ENCODE data around the gene L3MBTL4.
"Not testable (repeated sequence)": the region's sequence is repeated elsewhere in the genome, so short reads cannot be mapped to it uniquely, and the experiment has no call there.

The L3MBTL4 gene

GRCh38 chr18:6198585-6198984, 216.1 kb downstream of the L3MBTL4 start:
- Histone ChIP-seq H3K27me3 (ENCODE audit: control insufficient read depth in 5 of 5, insufficient read depth in 4 of 5, low read length in 5 of 5) (no peaks in the 10 kb centered on the region), H3K4me1 (ENCODE audit: control insufficient read depth in 5 of 5, insufficient read depth in 5 of 5, low read length in 5 of 5) (peaks cover 0 to 6% (median 0%) of the 10 kb centered on the region in 5 donors), H3K36me3 (ENCODE audit: control insufficient read depth in 5 of 5, insufficient read depth in 5 of 5, low read length in 5 of 5) (peaks cover 0 to 4% (median 0%) of the 10 kb centered on the region in 5 donors), H3K27ac (ENCODE audit: low read depth, low read length) (no peak overlapping the region), H3K9ac (ENCODE audit: low read length in 5 of 5) (no peak overlapping the region), H3K9me3 (ENCODE audit: control insufficient read depth in 5 of 5, low read length in 5 of 5) (no peaks in the 10 kb centered on the region), H3K4me3 (ENCODE audit: low read depth in 1 of 5, low read length in 5 of 5) (no peak overlapping the region)

GRCh38 chr18:6194640-6195039, 220.1 kb downstream of the L3MBTL4 start:
- no peak overlapping the region for H3K27ac ChIP-seq (ENCODE audit: low read depth, low read length)
- peaks cover 4 to 9% (median 6%) of the 10 kb centered on the region in 5 donors for H3K9me3 ChIP-seq (ENCODE audit: control insufficient read depth in 5 of 5, low read length in 5 of 5)
- H3K4me3 ChIP-seq (ENCODE audit: low read depth in 1 of 5, low read length in 5 of 5) = no peak overlapping the region
- no peaks in the 10 kb centered on the region for H3K27me3 ChIP-seq (ENCODE audit: control insufficient read depth in 5 of 5, insufficient read depth in 4 of 5, low read length in 5 of 5)
- H3K9ac ChIP-seq (ENCODE audit: low read length in 5 of 5) = no peak overlapping the region
- peaks cover 0 to 6% (median 0%) of the 10 kb centered on the region in 5 donors for H3K4me1 ChIP-seq (ENCODE audit: control insufficient read depth in 5 of 5, insufficient read depth in 5 of 5, low read length in 5 of 5)
- peaks cover 0 to 10% (median 2%) of the 10 kb centered on the region in 5 donors for H3K36me3 ChIP-seq (ENCODE audit: control insufficient read depth in 5 of 5, insufficient read depth in 5 of 5, low read length in 5 of 5)

- H3K36me3 ChIP-seq (ENCODE audit: control insufficient read depth in 5 of 5, insufficient read depth in 5 of 5, low read length in 5 of 5); H3K27me3 ChIP-seq (ENCODE audit: control insufficient read depth in 5 of 5, insufficient read depth in 4 of 5, low read length in 5 of 5); H3K9ac ChIP-seq (ENCODE audit: low read length in 5 of 5); H3K27ac ChIP-seq (ENCODE audit: low read depth, low read length); H3K4me3 ChIP-seq (ENCODE audit: low read depth in 1 of 5, low read length in 5 of 5): not testable (repeated sequence)
- peaks cover 8 to 17% (median 15%) of the 10 kb centered on the region in 5 donors for H3K9me3 ChIP-seq (ENCODE audit: control insufficient read depth in 5 of 5, low read length in 5 of 5)
- H3K4me1 ChIP-seq (ENCODE audit: control insufficient read depth in 5 of 5, insufficient read depth in 5 of 5, low read length in 5 of 5) = peaks cover 0 to 36% (median 6%) of the 10 kb centered on the region in 5 donors
These were observed 228.9 kb downstream of the L3MBTL4 start for GRCh38 chr18:6185782-6186181.

- H3K27ac ChIP-seq (ENCODE audit: low read depth, low read length) = no peak overlapping the region
These were observed 239.5 kb downstream of the L3MBTL4 start for GRCh38 chr18:6174983-6175745.

GRCh38 chr18:6170604-6171003, 244.1 kb downstream of the L3MBTL4 start:
- Histone ChIP-seq H3K27ac (ENCODE audit: low read depth, low read length) (no peak overlapping the region), H3K36me3 (ENCODE audit: control insufficient read depth in 5 of 5, insufficient read depth in 5 of 5, low read length in 5 of 5) (no peaks in the 10 kb centered on the region), H3K9ac (ENCODE audit: low read length in 5 of 5) (no peak overlapping the region), H3K9me3 (ENCODE audit: control insufficient read depth in 5 of 5, low read length in 5 of 5) (no peaks in the 10 kb centered on the region), H3K4me1 (ENCODE audit: control insufficient read depth in 5 of 5, insufficient read depth in 5 of 5, low read length in 5 of 5) (no peaks in the 10 kb centered on the region), H3K27me3 (ENCODE audit: control insufficient read depth in 5 of 5, insufficient read depth in 4 of 5, low read length in 5 of 5) (no peaks in the 10 kb centered on the region), H3K4me3 (ENCODE audit: low read depth in 1 of 5, low read length in 5 of 5) (no peak overlapping the region)

More at GRCh38 chr18:6174983-6175745, 239.5 kb downstream of the L3MBTL4 start:
- H3K4me3 ChIP-seq (ENCODE audit: low read depth in 1 of 5, low read length in 5 of 5) = no peak overlapping the region
- no peaks in the 10 kb centered on the region for H3K36me3 ChIP-seq (ENCODE audit: control insufficient read depth in 5 of 5, insufficient read depth in 5 of 5, low read length in 5 of 5)
- no peaks in the 10 kb centered on the region for H3K27me3 ChIP-seq (ENCODE audit: control insufficient read depth in 5 of 5, insufficient read depth in 4 of 5, low read length in 5 of 5)
- peaks cover 0 to 4% (median 0%) of the 10 kb centered on the region in 5 donors for H3K4me1 ChIP-seq (ENCODE audit: control insufficient read depth in 5 of 5, insufficient read depth in 5 of 5, low read length in 5 of 5)
- no peak overlapping the region for H3K9ac ChIP-seq (ENCODE audit: low read length in 5 of 5)
- H3K9me3 ChIP-seq (ENCODE audit: control insufficient read depth in 5 of 5, low read length in 5 of 5) = no peaks in the 10 kb centered on the region

- H3K27me3 ChIP-seq (ENCODE audit: control insufficient read depth in 5 of 5, insufficient read depth in 4 of 5, low read length in 5 of 5) = no peaks in the 10 kb centered on the region
- peaks cover 0 to 2% (median 0%) of the 10 kb centered on the region in 5 donors for H3K36me3 ChIP-seq (ENCODE audit: control insufficient read depth in 5 of 5, insufficient read depth in 5 of 5, low read length in 5 of 5)
- H3K4me1 ChIP-seq (ENCODE audit: control insufficient read depth in 5 of 5, insufficient read depth in 5 of 5, low read length in 5 of 5) = peaks cover 0 to 13% (median 7%) of the 10 kb centered on the region in 5 donors
- no peak overlapping the region for H3K4me3 ChIP-seq (ENCODE audit: low read depth in 1 of 5, low read length in 5 of 5)
- no peak overlapping the region for H3K9ac ChIP-seq (ENCODE audit: low read length in 5 of 5)
- H3K27ac ChIP-seq (ENCODE audit: low read depth, low read length) = no peak overlapping the region
- peaks cover 0 to 9% (median 0%) of the 10 kb centered on the region in 5 donors for H3K9me3 ChIP-seq (ENCODE audit: control insufficient read depth in 5 of 5, low read length in 5 of 5)
These were observed 253.2 kb downstream of the L3MBTL4 start for GRCh38 chr18:6161549-6161948.

GRCh38 chr18:6159426-6159825, 255.3 kb downstream of the L3MBTL4 start:
- Histone ChIP-seq H3K9ac (ENCODE audit: low read length in 5 of 5) (no peak overlapping the region), H3K27me3 (ENCODE audit: control insufficient read depth in 5 of 5, insufficient read depth in 4 of 5, low read length in 5 of 5) (no peaks in the 10 kb centered on the region), H3K4me3 (ENCODE audit: low read depth in 1 of 5, low read length in 5 of 5) (no peak overlapping the region), H3K27ac (ENCODE audit: low read depth, low read length) (no peak overlapping the region), H3K4me1 (ENCODE audit: control insufficient read depth in 5 of 5, insufficient read depth in 5 of 5, low read length in 5 of 5) (peaks cover 0 to 13% (median 7%) of the 10 kb centered on the region in 5 donors), H3K9me3 (ENCODE audit: control insufficient read depth in 5 of 5, low read length in 5 of 5) (peaks cover 0 to 9% (median 0%) of the 10 kb centered on the region in 5 donors), H3K36me3 (ENCODE audit: control insufficient read depth in 5 of 5, insufficient read depth in 5 of 5, low read length in 5 of 5) (peaks cover 0 to 2% (median 0%) of the 10 kb centered on the region in 5 donors)

GRCh38 chr18:6158958-6159357, 255.8 kb downstream of the L3MBTL4 start:
- Histone ChIP-seq H3K9me3 (ENCODE audit: control insufficient read depth in 5 of 5, low read length in 5 of 5) (peaks cover 0 to 9% (median 0%) of the 10 kb centered on the region in 5 donors), H3K27ac (ENCODE audit: low read depth, low read length) (no peak overlapping the region), H3K4me1 (ENCODE audit: control insufficient read depth in 5 of 5, insufficient read depth in 5 of 5, low read length in 5 of 5) (peaks cover 0 to 13% (median 7%) of the 10 kb centered on the region in 5 donors), H3K9ac (ENCODE audit: low read length in 5 of 5) (no peak overlapping the region), H3K4me3 (ENCODE audit: low read depth in 1 of 5, low read length in 5 of 5) (no peak overlapping the region), H3K27me3 (ENCODE audit: control insufficient read depth in 5 of 5, insufficient read depth in 4 of 5, low read length in 5 of 5) (no peaks in the 10 kb centered on the region), H3K36me3 (ENCODE audit: control insufficient read depth in 5 of 5, insufficient read depth in 5 of 5, low read length in 5 of 5) (peaks cover 0 to 2% (median 0%) of the 10 kb centered on the region in 5 donors)

- no peak overlapping the region for H3K27ac ChIP-seq (ENCODE audit: low read depth, low read length)
- H3K36me3 ChIP-seq (ENCODE audit: control insufficient read depth in 5 of 5, insufficient read depth in 5 of 5, low read length in 5 of 5) = peaks cover 0 to 2% (median 0%) of the 10 kb centered on the region in 5 donors
- H3K9me3 ChIP-seq (ENCODE audit: control insufficient read depth in 5 of 5, low read length in 5 of 5) = peaks cover 0 to 3% (median 0%) of the 10 kb centered on the region in 5 donors
- peaks cover 0 to 13% (median 7%) of the 10 kb centered on the region in 5 donors for H3K4me1 ChIP-seq (ENCODE audit: control insufficient read depth in 5 of 5, insufficient read depth in 5 of 5, low read length in 5 of 5)
- H3K9ac ChIP-seq (ENCODE audit: low read length in 5 of 5) = no peak overlapping the region
- no peaks in the 10 kb centered on the region for H3K27me3 ChIP-seq (ENCODE audit: control insufficient read depth in 5 of 5, insufficient read depth in 4 of 5, low read length in 5 of 5)
- H3K4me3 ChIP-seq (ENCODE audit: low read depth in 1 of 5, low read length in 5 of 5) = no peak overlapping the region
These were observed 258.3 kb downstream of the L3MBTL4 start for GRCh38 chr18:6156446-6156845.

- H3K4me3 ChIP-seq (ENCODE audit: low read depth in 1 of 5, low read length in 5 of 5) = no peak overlapping the region
- H3K27me3 ChIP-seq (ENCODE audit: control insufficient read depth in 5 of 5, insufficient read depth in 4 of 5, low read length in 5 of 5) = no peaks in the 10 kb centered on the region
- peaks cover 0 to 3% (median 0%) of the 10 kb centered on the region in 5 donors for H3K9me3 ChIP-seq (ENCODE audit: control insufficient read depth in 5 of 5, low read length in 5 of 5)
- H3K36me3 ChIP-seq (ENCODE audit: control insufficient read depth in 5 of 5, insufficient read depth in 5 of 5, low read length in 5 of 5) = no peaks in the 10 kb centered on the region
- H3K4me1 ChIP-seq (ENCODE audit: control insufficient read depth in 5 of 5, insufficient read depth in 5 of 5, low read length in 5 of 5) = peaks cover 0 to 13% (median 8%) of the 10 kb centered on the region in 5 donors
- no peak overlapping the region for H3K9ac ChIP-seq (ENCODE audit: low read length in 5 of 5)
- no peak overlapping the region for H3K27ac ChIP-seq (ENCODE audit: low read depth, low read length)
These were observed 259.0 kb downstream of the L3MBTL4 start for GRCh38 chr18:6155707-6156106.
